C4-2B (cell line): ENCODE results near the gene CCDC138.

ENCODE experiments used
- H3K27ac ChIP-seq: fragments of 450-650 bp; 2 replicates; pipeline ENCODE4 v1.5.1; 2017
- CTCF ChIP-seq: fragments of 450-650 bp; conservative IDR thresholded peaks from 2 replicates; pipeline ENCODE4 v1.5.1; 2017; ENCODE audit warnings: mild to moderate bottlenecking
- ZFX ChIP-seq: fragments of 450-650 bp; IDR thresholded peaks from 2 replicates; pipeline ENCODE4 v1.6.1; 2017

The CCDC138 gene

GRCh38 chr2:108924580-108925251 lies 138.1 kb downstream of the CCDC138 start:
- no peak overlapping the region for H3K27ac ChIP-seq
- TF ChIP-seq ZFX (no peak), CTCF (no peak)

GRCh38 chr2:108925286-108925685 lies 138.7 kb downstream of the CCDC138 start:
- no peak for TF ChIP-seq ZFX
- no peak for TF ChIP-seq CTCF
- H3K27ac ChIP-seq, result no peak overlapping the region

- H3K27ac ChIP-seq, result no peak overlapping the region
- TF ChIP-seq ZFX (no peak), CTCF (no peak)
Measured at GRCh38 chr2:108925735-108926134, 139.2 kb downstream of the CCDC138 start.
